Urothelium cell line (cell line): ENCODE data around the gene GNAL.
A peak's percentile ranks its signal among the peaks of the same experiment; 100 is the strongest.
"Not testable (repeated sequence)": the region's sequence is repeated elsewhere in the genome, so short reads cannot be mapped to it uniquely, and the experiment has no call there.

Experiments
- DNase-seq: peaks from one replicate; pipeline ENCODE4 v3.0.0; 2011; ENCODE audit warnings: low spot score, mixed read lengths
- FAIRE-seq: peaks from 2 replicates; lab custom pipeline; 2011; peaks lifted over from hg19 to GRCh38; lab: Jason Lieb, UNC

GNAL gene

DNA sequence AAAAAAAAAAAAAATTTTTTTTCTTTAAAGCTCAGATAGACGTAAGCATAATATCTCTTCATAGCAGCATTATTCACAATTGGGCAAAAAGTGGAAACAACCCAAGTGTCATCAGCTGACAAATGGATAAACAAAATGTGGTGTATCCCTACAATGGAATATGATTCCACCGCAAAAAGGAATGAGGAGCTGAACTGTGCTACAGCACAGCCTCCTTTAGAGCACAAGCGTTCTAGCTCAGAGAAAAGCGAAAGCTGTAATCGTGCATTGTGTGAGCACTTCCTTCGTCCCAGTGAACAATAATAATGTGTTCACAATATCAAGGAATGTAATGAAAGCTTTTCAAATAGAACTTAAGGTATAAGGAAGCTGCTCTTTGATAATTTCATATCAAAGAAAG is 150.5 kb downstream of the GNAL start:
- no peak for FAIRE-seq
- no peak for DNase-seq

GRCh38 chr18:11840493-11840892 is 151.4 kb downstream of the GNAL start:
- FAIRE-seq: peak; percentile 44
- no peak for DNase-seq

GRCh38 chr18:11842562-11842961 is 153.5 kb downstream of the GNAL start:
- FAIRE-seq (peak; percentile 53), DNase-seq (no peak)

DNA sequence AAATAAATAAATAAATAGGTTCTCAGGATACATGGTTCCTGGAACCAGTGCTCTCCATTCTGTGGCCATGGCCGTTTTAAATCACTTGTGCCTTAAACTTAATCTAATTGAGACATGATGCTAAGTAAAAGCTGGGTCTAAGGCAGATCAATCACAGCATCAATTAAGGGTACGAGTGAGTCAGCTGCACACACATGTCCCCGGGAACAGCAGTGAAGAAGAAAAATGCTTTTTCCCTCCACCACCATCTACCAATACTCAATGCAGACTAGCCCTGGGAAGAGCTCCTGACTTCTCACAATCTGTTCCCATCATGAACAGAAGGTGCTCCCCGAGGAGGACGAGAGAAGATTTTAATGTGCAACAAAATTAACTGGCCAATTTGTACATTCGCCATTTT is 155.4 kb downstream of the GNAL start:
- DNase-seq (no peak), FAIRE-seq (no peak)

- no peak for FAIRE-seq
- DNase-seq: no peak
Observed at GRCh38 chr18:11845654-11846053, 156.6 kb downstream of the GNAL start.

DNA sequence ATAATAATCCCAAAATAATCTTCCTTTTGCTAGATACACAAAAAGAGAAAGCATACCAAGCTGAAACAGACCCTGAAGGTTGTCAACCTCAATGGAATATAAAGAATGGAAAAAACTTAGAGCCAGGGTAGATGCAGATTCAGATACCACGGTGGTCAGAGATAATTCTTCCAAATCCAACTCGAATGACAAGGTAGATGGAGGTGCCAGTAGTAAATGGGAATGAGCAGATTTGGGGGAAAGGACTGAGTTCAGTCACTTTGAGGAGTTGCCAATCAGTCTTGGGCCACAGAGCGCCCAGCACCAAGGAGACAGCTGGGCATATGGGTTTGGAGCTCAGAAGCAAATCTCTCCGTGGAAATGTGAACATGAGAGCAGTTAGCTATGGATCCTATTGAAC is 158.7 kb downstream of the GNAL start:
- DNase-seq (no peak), FAIRE-seq (no peak)

DNA sequence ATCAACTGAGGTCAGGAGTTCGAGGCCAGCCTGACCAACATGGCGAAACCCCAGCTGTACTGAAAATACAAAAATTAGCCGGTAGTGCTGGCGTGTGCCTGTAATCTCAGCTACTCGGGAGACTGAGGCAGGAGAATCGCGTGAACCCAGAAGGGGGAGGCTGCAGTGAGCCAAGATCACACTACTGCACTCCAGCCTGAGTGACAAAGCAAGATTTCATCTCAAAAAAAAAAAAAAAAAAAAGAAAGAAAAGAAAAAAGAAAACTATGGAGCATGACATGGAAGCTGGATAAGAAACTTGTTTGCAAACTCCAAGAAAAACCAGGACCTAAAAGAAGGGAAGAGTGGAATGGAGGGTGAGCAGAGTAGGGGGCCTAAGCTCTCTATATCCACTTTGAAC is 160.2 kb downstream of the GNAL start:
- FAIRE-seq (no peak), DNase-seq (no peak)

GRCh38 chr18:11849841-11850634 is 161.0 kb downstream of the GNAL start:
- FAIRE-seq (peak; percentile 85), DNase-seq (peak; percentile 82)

DNA sequence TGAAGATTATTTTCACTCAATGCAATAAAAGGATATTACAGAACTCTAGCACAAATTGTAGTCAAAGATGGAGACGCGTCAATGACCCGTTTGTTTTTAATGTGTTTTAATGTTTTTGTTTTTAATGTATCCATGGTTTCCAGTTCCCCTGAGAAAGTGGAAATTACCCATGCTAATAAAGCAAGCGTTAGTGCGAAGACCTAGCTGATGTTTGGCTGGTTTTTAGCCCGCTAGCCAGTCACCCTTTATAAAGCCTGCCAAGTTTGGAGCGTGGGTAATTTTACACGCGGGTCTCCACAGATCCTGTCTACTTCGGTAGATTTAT is 161.7 kb downstream of the GNAL start:
- FAIRE-seq (no peak), DNase-seq (peak; percentile 39)

- peak; percentile 82 for FAIRE-seq
Observed at GRCh38 chr18:11851146-11851805, 162.2 kb downstream of the GNAL start, which contains the start of gene CHMP1B. TSS of gene CHMP1B (plus strand) at chr18:11851413. CDS start at chr18:11851512, 99 bp downstream.

DNA sequence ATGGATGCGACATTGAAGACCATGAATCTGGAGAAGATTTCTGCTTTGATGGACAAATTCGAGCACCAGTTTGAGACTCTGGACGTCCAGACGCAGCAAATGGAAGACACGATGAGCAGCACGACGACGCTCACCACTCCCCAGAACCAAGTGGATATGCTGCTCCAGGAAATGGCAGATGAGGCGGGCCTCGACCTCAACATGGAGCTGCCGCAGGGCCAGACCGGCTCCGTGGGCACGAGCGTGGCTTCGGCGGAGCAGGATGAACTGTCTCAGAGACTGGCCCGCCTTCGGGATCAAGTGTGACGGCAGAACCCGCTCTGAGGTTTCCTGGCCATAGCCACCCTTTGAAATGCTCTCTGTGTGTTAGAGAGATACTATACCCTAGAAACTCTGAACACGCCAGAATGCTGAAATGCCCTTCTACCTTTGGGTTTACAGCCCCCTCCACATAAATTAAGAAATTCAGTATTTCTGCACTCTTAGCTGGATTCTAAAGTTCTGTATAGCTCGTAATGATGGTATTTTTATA is 162.8 kb downstream of the GNAL start:
- DNase-seq: peak; percentile 40
- no peak for FAIRE-seq

More at GRCh38 chr18:11851146-11851805, 162.2 kb downstream of the GNAL start, which contains the start of gene CHMP1B:
- peak; percentile 99 for DNase-seq

- FAIRE-seq, DNase-seq: not testable (repeated sequence)
Observed at GRCh38 chr18:11854554-11854953, 165.5 kb downstream of the GNAL start.

DNA sequence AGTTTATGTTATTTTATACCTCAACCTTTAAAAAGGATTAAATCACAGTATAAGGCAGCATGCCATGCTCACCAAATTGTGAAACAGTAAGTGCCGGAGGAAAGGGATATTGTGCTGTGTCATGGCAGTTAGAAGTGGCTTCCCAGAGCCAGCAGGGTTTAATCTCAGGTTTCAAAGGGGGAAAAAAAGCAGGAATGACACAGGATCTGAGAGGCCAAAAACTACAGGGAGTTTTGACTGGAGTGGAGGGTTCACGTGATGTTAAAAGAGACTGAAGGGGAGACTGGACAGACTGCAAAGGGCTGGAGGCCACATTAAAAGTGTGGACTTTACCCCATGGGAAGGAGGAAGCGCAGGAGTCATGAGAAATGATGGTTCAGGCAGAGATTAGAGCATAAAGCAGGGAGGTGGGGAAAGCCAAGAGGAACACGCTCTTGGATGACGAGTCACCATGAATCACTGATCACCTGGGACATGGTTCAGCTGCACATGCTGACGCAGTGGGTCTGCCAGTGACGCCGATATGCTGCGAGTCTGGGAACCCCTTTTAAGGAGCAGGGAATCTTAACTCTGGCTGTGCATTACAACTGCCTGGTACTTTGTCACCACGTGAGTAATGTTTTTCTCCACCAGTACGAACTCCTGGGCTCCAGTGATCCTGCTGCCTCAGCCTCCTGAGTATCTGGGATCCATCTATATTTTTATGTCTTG is 168.3 kb downstream of the GNAL start:
- peak; percentile 95 for FAIRE-seq
- DNase-seq: peak; percentile 89

- DNase-seq (peak; percentile 32), FAIRE-seq (no peak)
Observed at GRCh38 chr18:11859282-11859830, 170.3 kb downstream of the GNAL start.

DNA sequence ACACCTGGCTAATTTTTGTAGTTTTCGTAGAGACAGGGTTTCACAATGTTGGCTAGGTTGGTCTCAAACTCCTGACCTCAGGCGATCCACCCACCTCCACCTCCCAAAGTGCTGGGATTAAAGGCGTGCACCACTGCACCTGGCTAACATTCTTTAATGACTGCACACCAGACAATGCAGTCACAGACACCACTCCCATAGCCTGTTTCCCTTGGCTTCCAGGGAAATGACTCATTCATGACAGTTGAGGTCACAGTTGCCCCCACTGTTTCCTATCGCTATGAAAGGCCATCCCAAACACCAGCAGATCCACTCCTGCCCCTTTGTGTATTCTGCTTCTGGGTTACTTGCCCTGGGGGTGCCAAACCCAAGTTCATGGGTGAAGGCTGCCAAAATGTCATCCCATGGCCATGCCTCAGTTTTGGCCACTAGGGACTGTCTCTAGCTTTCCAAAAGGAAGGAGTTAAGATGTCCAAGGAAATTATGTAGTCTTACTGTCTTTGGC is 170.9 kb downstream of the GNAL start:
- DNase-seq: peak; percentile 92
- FAIRE-seq: peak; percentile 99

DNA sequence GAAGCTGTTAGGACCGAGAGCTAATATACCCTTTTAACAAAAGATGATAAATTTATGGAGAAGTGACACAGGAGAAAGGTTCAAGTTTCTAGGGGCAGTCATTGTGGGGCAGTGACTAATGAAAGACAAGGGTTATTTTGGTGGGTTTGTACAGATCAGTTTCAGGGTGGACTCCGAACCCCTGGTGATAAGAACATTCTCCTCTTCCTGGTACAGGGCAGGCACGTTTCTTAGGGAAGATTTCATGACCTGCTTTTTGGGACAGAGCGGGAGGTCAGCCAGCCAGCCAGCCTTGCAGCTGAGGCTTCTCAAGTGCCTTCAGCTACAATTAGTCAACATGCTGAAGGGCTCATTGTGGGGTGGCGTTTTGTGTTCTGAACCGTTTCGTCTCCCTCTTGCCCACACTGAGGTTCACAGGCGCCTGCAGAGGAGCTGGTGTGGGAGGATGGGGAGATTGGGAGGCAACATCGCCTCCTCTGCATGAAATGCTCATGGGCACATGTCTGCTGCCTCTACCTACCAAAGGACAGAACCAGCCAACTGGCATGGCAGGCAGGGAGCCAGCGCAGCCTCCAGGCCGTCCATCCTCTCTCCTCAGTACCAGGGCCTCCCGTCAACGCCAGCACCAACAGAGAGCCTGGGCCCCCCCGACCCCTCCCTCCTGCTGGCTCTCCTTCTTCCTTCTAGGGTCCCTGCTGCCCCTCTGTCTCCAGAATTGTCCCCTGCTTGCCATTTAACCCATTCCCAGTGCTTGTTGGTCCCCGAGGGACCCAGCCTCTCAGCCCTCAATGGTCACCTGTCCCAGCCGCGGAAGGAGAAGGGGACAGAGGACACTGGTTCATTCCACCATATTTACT is 171.8 kb downstream of the GNAL start:
- FAIRE-seq: no peak

GRCh38 chr18:11861583-11862288 is 172.7 kb downstream of the GNAL start:
- DNase-seq (no peak), FAIRE-seq (peak; percentile 80)

More for the DNA sequence above, 171.8 kb downstream of the GNAL start:
- no peak for DNase-seq

DNA sequence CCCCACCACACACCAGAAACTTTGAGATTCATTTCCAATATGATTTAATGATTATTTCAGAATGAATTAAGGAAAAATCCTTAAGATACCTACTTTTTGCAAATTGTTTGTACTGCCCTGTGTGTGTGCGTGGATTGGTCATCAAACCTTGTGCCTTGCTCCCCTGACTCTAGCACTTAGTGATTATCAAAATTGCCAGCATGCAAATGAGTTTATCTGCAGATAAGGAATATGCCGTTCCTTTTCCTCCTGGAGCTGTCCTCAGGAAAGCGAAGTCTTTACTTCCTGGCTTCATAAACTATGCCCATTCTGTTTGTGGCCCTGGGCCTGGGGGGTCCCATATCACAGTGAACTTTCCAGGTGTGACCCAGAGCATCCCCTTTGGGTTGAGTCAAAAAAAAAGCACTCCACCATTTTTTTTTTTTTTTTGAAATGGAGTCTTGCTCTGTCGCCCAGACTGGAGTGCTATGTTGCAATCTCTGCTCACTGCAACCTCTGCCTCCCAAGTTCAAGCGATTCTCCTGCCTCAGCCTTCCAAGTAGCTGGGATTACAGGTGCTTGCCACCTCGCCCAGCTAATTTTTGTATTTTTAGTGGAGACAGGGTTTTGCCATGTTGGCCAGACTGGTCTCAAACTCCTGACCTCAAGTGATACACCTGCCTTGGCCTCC is 173.5 kb downstream of the GNAL start:
- no peak for DNase-seq
- FAIRE-seq: no peak

DNA sequence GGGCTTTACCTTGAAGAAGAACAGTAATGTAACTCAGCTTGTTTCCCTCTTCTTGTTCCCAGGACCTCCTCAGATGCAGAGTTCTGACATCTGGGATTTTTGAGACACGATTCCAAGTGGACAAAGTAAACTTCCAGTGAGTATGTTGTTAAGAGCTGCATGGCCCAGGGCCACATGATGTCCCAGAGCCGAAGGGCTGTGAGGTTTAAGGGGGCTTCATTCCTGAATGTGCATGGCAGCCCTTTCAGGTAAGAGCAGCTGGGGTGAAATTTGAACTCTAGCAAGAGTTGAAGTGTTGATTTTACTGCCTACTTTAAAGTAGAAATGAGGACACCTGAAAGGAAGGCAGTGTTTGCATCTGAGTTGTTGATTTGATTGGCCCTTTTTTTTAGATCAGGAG is 175.4 kb downstream of the GNAL start:
- no peak for FAIRE-seq
- no peak for DNase-seq
